ENCODE measurements around the gene ACOT7. TPM values are rescaled to one million over a fixed set of nuclear protein-coding genes. Genes with fewer than 3 reads are reported as not detected.

ACOT7 gene
- total and polyA plus RNA-seq, 12 donors, result 4.0 to 40.4 (median 8.6) TPM

DNA sequence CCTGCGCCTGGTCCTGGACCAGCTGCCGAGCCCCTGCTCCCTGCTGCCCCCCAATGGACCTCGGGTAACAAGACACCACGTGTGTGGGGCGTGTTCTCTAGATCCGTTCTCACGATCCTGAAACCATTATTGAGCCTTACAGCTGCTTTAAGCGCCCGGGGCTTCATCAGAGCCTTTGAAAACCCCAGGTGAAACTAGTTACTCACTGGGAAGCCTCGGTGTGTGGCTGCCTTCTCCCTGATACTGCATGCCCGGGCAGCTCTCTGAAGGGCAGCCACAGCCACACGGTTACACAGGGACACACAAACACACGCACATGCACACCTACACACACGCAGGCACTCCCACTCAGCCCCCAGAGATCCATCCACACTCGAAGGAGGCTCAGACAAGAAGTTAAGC lies 20.9 kb upstream of the ACOT7 start:
- peaks cover 5 to 12% (median 8%) of the 10 kb centered on the region in 9 donors for H3K4me1 ChIP-seq
- no peak overlapping the region for H3K4me3 ChIP-seq
- peaks cover 31 to 94% (median 76%) of the 10 kb centered on the region in 7 donors for H3K27me3 ChIP-seq
- 6 to 8% methylated on average over 15 of the region's 15 CpGs for WGBS, 2 donors
- H3K9me3 ChIP-seq, result no peaks in the 10 kb centered on the region
- intact Hi-C loops (cut with DNase I), result loop anchor here in 1 of 10 donors (5.0 kb wide), 1 partner anchor 167 kb away; no protein-coding TSS in a partner anchor
- H3K36me3 ChIP-seq, result no peaks in the 10 kb centered on the region
- TF ChIP-seq, protein P1, sequence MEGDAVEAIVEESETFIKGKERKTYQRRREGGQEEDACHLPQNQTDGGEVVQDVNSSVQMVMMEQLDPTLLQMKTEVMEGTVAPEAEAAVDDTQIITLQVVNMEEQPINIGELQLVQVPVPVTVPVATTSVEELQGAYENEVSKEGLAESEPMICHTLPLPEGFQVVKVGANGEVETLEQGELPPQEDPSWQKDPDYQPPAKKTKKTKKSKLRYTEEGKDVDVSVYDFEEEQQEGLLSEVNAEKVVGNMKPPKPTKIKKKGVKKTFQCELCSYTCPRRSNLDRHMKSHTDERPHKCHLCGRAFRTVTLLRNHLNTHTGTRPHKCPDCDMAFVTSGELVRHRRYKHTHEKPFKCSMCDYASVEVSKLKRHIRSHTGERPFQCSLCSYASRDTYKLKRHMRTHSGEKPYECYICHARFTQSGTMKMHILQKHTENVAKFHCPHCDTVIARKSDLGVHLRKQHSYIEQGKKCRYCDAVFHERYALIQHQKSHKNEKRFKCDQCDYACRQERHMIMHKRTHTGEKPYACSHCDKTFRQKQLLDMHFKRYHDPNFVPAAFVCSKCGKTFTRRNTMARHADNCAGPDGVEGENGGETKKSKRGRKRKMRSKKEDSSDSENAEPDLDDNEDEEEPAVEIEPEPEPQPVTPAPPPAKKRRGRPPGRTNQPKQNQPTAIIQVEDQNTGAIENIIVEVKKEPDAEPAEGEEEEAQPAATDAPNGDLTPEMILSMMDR (IDR thresholded peaks at IDR 0.05), result peak in 8 of 9 donors; percentile 27 to 54 (median 48)
- no peak overlapping the region for H3K27ac ChIP-seq
- DNase-seq (no peak), ATAC-seq (peak in 3 of 8 donors; percentile 35 to 65 (median 61))

DNA sequence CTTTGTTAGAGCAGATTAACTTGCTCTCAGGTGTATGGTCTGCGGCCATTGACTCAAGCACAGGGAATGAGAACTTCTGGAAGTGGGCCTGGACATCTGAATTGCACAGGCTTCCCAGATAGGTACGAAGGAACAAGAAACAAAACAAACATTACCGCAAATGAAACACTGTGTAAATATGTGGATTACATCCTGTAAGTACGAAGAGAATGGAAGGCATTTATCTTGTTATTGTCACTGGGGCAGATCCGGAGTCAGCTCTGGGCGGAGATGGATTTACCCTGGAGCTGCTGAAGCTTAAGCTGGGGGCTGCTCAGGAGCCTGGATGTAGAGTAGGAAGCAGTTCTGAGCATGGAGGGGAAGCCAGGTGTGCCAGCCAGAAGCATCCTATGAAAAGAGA lies 19.3 kb upstream of the ACOT7 start:
- no peak overlapping the region for H3K27ac ChIP-seq
- no peak for DNase-seq
- ATAC-seq, result no peak
- TF ChIP-seq, protein P1 (IDR thresholded peaks at IDR 0.05), result no peak
- no peaks in the 10 kb centered on the region for H3K36me3 ChIP-seq
- peaks cover 15 to 80% (median 68%) of the 10 kb centered on the region in 7 donors for H3K27me3 ChIP-seq
- no peak overlapping the region for H3K4me3 ChIP-seq
- H3K4me1 ChIP-seq, result peaks cover 0 to 6% (median 0%) of the 10 kb centered on the region in 9 donors
- H3K9me3 ChIP-seq, result no peaks in the 10 kb centered on the region
- intact Hi-C loops (cut with DNase I), result loop anchor here in 1 of 10 donors (5.0 kb wide), 1 partner anchor 166 kb away; no protein-coding TSS in a partner anchor
- WGBS, 2 donors, result 71 to 75% methylated on average over 6 of the region's 6 CpGs

GRCh38 chr1:6410248-6410893 lies 16.8 kb upstream of the ACOT7 start:
- H3K4me3 ChIP-seq, result no peak overlapping the region
- no peak for ATAC-seq
- TF ChIP-seq, protein P1 (IDR thresholded peaks at IDR 0.05), result no peak
- intact Hi-C loops (cut with DNase I), result loop anchor here in 1 of 10 donors (5.0 kb wide), 1 partner anchor 163 kb away; no protein-coding TSS in a partner anchor
- DNase-seq, result no peak
- peaks cover 0 to 6% (median 0%) of the 10 kb centered on the region in 9 donors for H3K4me1 ChIP-seq
- WGBS, 2 donors, result 87 to 88% methylated on average over 13 of the region's 13 CpGs
- no peaks in the 10 kb centered on the region for H3K36me3 ChIP-seq
- no peaks in the 10 kb centered on the region for H3K9me3 ChIP-seq
- H3K27me3 ChIP-seq, result peaks cover 0 to 60% (median 46%) of the 10 kb centered on the region in 7 donors
- no peak overlapping the region for H3K27ac ChIP-seq

- Histone ChIP-seq H3K27me3 (peaks cover 0 to 60% (median 42%) of the 10 kb centered on the region in 7 donors), H3K4me1 (peaks cover 0 to 6% (median 0%) of the 10 kb centered on the region in 9 donors), H3K4me3 (no peak overlapping the region), H3K9me3 (no peaks in the 10 kb centered on the region), H3K27ac (no peak overlapping the region), H3K36me3 (no peaks in the 10 kb centered on the region)
- 91 to 98% methylated on average over 6 of the region's 6 CpGs for WGBS, 2 donors
- intact Hi-C loops (cut with DNase I), result loop anchor here in 6 of 10 donors (5.0 to 10.0 kb wide), 5 partner anchors 47 to 165 kb away; partner anchors contain the start of gene HES3 (in 1 of the 6)
- TF ChIP-seq, protein P1 (IDR thresholded peaks at IDR 0.05), result no peak
- DNase-seq (no peak), ATAC-seq (no peak)
Measured at GRCh38 chr1:6409733-6410132, 16.2 kb upstream of the ACOT7 start.

All from heart right ventricle (tissue), 16 donors.